ENCODE results near the gene TSC2. TPM values are rescaled to one million over a fixed set of nuclear protein-coding genes. Genes with fewer than 3 reads are reported as not detected.

The TSC2 gene
- polyA plus RNA-seq, 1 donor (not counting 4 experiments of a cell fraction or from before 2014, with no cell fraction given): 22.6 TPM

GRCh38 chr16:2058420-2058819, 10.6 kb downstream of the TSC2 start:
- no peaks in the 10 kb centered on the region for H3K9me1 ChIP-seq (ENCODE audit: control insufficient read depth, extremely low read depth, insufficient read depth, low read length)
- H3K79me2 ChIP-seq (ENCODE audit: control insufficient read depth, insufficient read depth, low read length): no peaks in the 10 kb centered on the region
- peaks cover 4% of the 10 kb centered on the region for H4K20me1 ChIP-seq (ENCODE audit: control insufficient read depth, extremely low read depth, insufficient read depth, low read length)
- no peaks in the 10 kb centered on the region for H3K9me3 ChIP-seq (ENCODE audit: control insufficient read depth, low read depth, low read length)
- TF ChIP-seq EZH2 (IDR thresholded peaks at IDR 0.05; ENCODE audit: low read length) (no peak), CTCF (optimal IDR thresholded peaks at IDR 0.05 in 1 of 3, IDR thresholded peaks at IDR 0.05 in 1 of 3, conservative IDR thresholded peaks at IDR 0.05 in 1 of 3; ENCODE audit: extremely low read depth in 1 of 3, insufficient read depth in 2 of 3, low read length in 3 of 3) (no peak)
- no peaks in the 10 kb centered on the region for H3K4me1 ChIP-seq (ENCODE audit: control insufficient read depth, extremely low read depth, insufficient read depth, low read length)
- dilution Hi-C loops (cut with MboI; ENCODE audit: extremely low pct_ligation_motif_present, low sequenced_read_pairs): no loop called here
- no peak for FAIRE-seq
- no peaks in the 10 kb centered on the region for H3K27me3 ChIP-seq (ENCODE audit: control insufficient read depth, extremely low read depth, insufficient read depth, low read length)
- no peak overlapping the region for H2AFZ ChIP-seq (ENCODE audit: control insufficient read depth, low read length)
- H3K9ac ChIP-seq (ENCODE audit: control insufficient read depth, extremely low read depth, insufficient read depth, low read length): no peak overlapping the region
- DNase-seq (ENCODE audit: low read depth, low spot score): no peak
- H3K36me3 ChIP-seq (ENCODE audit: control insufficient read depth in 2 of 2, extremely low read depth in 1 of 2, insufficient read depth in 2 of 2, low read length in 2 of 2): peaks cover 4 to 32% of the 10 kb centered on the region in 2 experiments
- no peak overlapping the region for H3K4me3 ChIP-seq (ENCODE audit: control insufficient read depth in 2 of 3, extremely low read depth in 1 of 3, insufficient read depth in 2 of 3, low read depth in 1 of 3, low read length in 3 of 3)
- no peak overlapping the region for H3K4me2 ChIP-seq (ENCODE audit: control insufficient read depth, extremely low read depth, insufficient read depth, low read depth, low read length)
- no peak overlapping the region for H3K27ac ChIP-seq (ENCODE audit: control insufficient read depth, insufficient read depth, low read length)

DNA sequence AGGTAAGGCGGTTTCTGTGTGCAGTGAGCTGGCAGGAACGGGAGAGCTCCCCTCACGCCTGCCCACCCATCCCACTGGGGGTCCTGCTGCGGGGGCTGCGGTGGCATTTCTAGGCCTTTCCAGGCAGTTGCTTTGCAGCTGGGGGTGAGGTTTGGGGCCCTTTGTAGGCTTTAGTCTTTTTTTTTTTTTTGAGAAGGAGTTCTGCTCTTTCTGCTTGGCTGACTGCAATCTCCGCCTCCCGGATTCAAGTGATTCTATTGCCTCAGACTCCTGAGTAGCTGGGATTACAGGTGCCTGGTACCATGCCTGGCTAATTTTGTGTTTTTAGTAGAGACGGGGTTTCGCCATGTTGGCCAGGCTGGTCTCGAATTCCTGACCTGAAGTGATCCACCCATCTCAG, 11.1 kb downstream of the TSC2 start:
- FAIRE-seq: no peak
- dilution Hi-C loops (cut with MboI; ENCODE audit: extremely low pct_ligation_motif_present, low sequenced_read_pairs): no loop called here

More for the DNA sequence above, 11.1 kb downstream of the TSC2 start:
- DNase-seq (ENCODE audit: low read depth, low spot score): no peak
- H3K27me3 ChIP-seq (ENCODE audit: control insufficient read depth, extremely low read depth, insufficient read depth, low read length): no peaks in the 10 kb centered on the region
- peaks cover 4% of the 10 kb centered on the region for H4K20me1 ChIP-seq (ENCODE audit: control insufficient read depth, extremely low read depth, insufficient read depth, low read length)
- TF ChIP-seq CTCF (optimal IDR thresholded peaks at IDR 0.05 in 1 of 3, IDR thresholded peaks at IDR 0.05 in 1 of 3, conservative IDR thresholded peaks at IDR 0.05 in 1 of 3; ENCODE audit: extremely low read depth in 1 of 3, insufficient read depth in 2 of 3, low read length in 3 of 3) (no peak), EZH2 (IDR thresholded peaks at IDR 0.05; ENCODE audit: low read length) (no peak)
- H3K4me1 ChIP-seq (ENCODE audit: control insufficient read depth, extremely low read depth, insufficient read depth, low read length): no peaks in the 10 kb centered on the region
- no peak overlapping the region for H3K4me2 ChIP-seq (ENCODE audit: control insufficient read depth, extremely low read depth, insufficient read depth, low read depth, low read length)
- no peaks in the 10 kb centered on the region for H3K9me1 ChIP-seq (ENCODE audit: control insufficient read depth, extremely low read depth, insufficient read depth, low read length)
- H3K9ac ChIP-seq (ENCODE audit: control insufficient read depth, extremely low read depth, insufficient read depth, low read length): no peak overlapping the region
- no peak overlapping the region for H2AFZ ChIP-seq (ENCODE audit: control insufficient read depth, low read length)
- no peak overlapping the region for H3K4me3 ChIP-seq (ENCODE audit: control insufficient read depth in 2 of 3, extremely low read depth in 1 of 3, insufficient read depth in 2 of 3, low read depth in 1 of 3, low read length in 3 of 3)
- no peaks in the 10 kb centered on the region for H3K79me2 ChIP-seq (ENCODE audit: control insufficient read depth, insufficient read depth, low read length)
- no peak overlapping the region for H3K27ac ChIP-seq (ENCODE audit: control insufficient read depth, insufficient read depth, low read length)
- H3K9me3 ChIP-seq (ENCODE audit: control insufficient read depth, low read depth, low read length): no peaks in the 10 kb centered on the region
- H3K36me3 ChIP-seq (ENCODE audit: control insufficient read depth in 2 of 2, extremely low read depth in 1 of 2, insufficient read depth in 2 of 2, low read length in 2 of 2): peaks cover 5 to 31% of the 10 kb centered on the region in 2 experiments

Measured in keratinocyte (primary cell).